HG03575 (cell line): ENCODE measurements around the gene RBMS1.

Experiments used
- ATAC-seq: cut with Tn5 transposase; IDR thresholded peaks from one replicate; pipeline ENCODE4 v1.9.1; 2021; ENCODE audit not compliant: unreplicated experiment, insufficient number of reproducible peaks, low FRiP score; ENCODE audit errors: extremely low read depth

The RBMS1 gene

DNA sequence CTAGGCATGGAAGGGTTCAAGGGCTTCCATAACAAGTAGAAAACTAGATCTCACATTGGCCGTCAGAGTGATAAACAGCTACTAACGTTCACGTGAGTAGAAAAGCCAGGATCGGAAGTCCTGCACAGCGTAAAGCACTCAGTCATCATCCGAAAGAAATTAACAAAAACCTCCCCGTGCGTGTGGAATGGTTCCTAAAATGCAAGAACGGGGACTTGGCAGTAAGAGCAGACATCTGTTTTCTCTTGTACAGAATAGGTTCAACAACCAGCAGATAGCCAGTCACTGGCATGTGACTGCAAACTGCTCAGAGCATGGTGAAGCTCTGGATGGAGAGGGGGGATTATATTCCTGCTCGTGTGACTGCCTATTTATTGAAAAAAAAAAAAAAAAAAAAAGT lies 186.6 kb downstream of the RBMS1 start:
- no peak for ATAC-seq

- ATAC-seq: no peak
These were observed 188.4 kb downstream of the RBMS1 start for GRCh38 chr2:160305081-160305750.

GRCh38 chr2:160303527-160303926 lies 190.1 kb downstream of the RBMS1 start:
- no peak for ATAC-seq

DNA sequence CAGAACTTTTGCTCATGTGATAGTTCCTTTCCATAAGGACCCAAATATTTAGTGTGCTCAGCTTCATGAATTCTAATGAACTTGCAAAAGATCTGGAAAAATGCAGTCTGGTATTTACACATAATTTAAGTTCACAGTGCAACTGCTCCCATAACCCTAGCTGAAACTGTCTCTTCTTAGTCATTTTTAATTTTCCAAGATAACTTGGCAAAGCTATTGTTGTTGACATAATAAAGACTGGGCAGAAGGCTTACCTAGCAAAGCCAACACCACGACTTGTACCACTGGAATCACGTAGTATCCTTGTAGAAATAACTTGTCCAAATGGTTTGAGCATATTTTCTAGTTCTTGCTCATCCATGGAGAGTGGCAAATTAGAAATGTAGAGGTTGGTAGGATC lies 190.5 kb downstream of the RBMS1 start:
- ATAC-seq: no peak

- ATAC-seq: no peak
These were observed 192.2 kb downstream of the RBMS1 start for GRCh38 chr2:160301420-160301819.

- ATAC-seq: no peak
These were observed 193.4 kb downstream of the RBMS1 start for GRCh38 chr2:160300203-160300602.

- no peak for ATAC-seq
These were observed 194.1 kb downstream of the RBMS1 start for GRCh38 chr2:160299540-160299939.

- no peak for ATAC-seq
These were observed 194.6 kb downstream of the RBMS1 start for GRCh38 chr2:160298960-160299359.

- no peak for ATAC-seq
These were observed 197.9 kb downstream of the RBMS1 start for GRCh38 chr2:160295519-160296207.

- ATAC-seq: no peak
These were observed 198.7 kb downstream of the RBMS1 start for GRCh38 chr2:160294889-160295288.

DNA sequence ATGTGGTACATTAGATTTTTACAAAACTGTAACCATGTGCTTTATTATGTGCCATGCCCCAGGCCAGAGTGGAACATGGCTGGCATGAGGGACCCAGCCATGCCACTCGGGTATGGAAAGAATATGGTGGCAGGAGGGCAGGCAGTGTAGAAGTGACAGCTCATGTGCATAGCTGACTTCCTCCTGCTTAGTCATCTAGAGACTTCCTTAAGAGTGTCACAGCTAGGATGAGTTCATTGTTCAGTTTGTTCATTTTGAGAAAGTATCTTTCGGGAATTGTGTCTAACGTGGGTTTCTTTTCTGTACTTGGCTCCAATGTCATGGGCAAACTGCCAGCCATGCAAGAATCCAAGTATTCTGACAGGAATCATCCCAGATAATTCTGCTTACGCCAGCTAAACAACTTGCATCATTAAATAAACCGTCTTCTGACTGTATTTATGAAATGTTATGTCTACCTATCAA lies 199.2 kb downstream of the RBMS1 start:
- no peak for ATAC-seq

DNA sequence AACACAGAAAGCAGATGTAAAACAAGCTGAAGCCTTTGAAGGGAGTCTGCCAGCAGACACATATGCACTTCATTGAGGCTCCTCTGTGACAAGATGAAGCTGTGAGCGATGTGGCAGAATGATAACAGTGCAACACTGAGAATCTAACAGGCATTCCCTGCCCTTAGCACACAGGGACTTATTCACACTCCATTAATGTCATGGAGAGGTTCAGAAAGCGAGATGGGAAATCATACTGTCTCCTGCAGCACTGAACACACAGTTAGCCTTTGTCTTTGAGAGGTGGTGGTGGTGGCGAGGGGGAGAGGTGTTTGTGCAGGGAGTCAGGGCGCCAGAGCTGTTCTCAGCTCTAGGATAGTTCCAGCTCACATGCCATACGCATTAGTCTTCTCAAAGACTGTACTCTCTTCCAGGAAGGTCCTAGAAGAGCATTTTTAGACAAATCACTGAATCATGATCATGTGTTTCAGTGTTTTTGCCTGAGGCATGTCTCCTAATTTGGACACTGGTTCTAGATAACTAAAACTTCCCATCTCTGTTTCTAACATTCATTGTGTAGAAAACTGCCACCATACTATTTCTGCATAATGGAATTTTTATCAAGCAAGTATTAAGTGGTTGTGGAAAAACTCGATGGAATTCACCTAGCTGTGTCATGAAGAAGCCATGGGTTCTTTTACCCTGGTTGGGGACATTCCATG lies 200.1 kb downstream of the RBMS1 start:
- ATAC-seq: no peak

DNA sequence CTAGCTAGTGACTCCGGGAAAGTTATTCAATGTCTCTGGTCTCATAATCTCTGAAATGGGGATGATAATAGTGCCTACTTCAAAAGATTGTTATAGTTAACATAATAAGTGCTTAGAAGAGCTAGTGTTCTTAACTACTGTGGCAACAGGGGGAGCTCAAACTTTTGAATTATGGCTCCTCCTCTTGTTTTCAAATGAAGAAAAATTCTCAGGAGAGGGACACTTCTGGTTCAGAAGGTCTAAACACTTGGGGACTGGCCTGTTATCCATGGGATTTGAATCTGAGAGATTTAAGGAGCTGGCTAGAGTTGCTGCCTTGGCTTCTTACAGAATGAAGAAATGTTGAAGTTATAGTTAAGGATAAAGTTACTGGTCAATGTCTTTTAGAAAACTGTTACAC lies 201.4 kb downstream of the RBMS1 start:
- ATAC-seq: no peak

- ATAC-seq: no peak
These were observed 202.2 kb downstream of the RBMS1 start for GRCh38 chr2:160291382-160291781.

GRCh38 chr2:160290598-160290997 lies 203.0 kb downstream of the RBMS1 start:
- no peak for ATAC-seq

DNA sequence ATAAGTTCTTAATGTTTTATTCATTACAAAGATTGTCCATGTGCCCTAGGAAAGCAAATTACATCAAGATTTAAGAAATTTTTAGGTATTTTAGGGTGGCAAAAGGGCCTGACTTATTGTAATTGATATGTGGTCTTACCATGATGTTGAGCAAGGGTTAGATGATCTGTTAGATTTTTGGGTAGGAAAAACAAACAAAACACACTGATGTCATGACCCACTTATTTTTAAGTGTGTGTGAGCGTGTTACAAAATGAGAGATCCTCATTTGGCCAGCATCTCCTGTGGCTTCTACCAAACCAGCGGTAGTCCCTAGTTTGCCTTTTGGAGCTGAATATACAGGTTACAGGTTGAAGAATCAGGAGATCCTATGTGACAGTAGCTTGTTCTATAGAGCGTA lies 203.8 kb downstream of the RBMS1 start:
- ATAC-seq: no peak

DNA sequence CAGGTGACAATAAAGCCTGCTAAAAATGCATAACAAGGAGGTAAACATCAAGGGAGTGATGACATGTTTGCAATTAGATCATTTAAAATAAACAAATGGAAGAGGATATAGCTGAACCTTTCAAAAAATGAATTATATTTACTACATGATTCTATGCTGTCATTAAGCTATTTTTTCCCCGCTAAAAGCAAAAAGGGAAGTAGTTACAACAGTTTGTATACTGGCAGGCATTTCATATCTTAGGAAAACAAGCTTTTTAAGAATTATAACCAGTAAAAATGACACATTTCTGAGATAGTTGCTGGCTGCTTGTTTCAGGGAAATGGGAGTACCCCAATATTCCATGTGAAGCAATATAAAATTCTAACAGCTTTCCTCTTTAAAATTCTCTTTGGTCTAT lies 204.5 kb downstream of the RBMS1 start:
- ATAC-seq: no peak

- ATAC-seq: no peak
These were observed 205.3 kb downstream of the RBMS1 start for GRCh38 chr2:160288324-160288723.

- no peak for ATAC-seq
These were observed 206.1 kb downstream of the RBMS1 start for GRCh38 chr2:160287476-160287875.

- ATAC-seq: no peak
These were observed 207.1 kb downstream of the RBMS1 start for GRCh38 chr2:160286551-160286950.
